Esophagus muscularis mucosa (tissue), 4 donors: ENCODE measurements around the gene INPP5A. TPM values are rescaled to one million over a fixed set of nuclear protein-coding genes. Genes with fewer than 3 reads are reported as not detected.

Experiments used
- DNase-seq: peaks from one replicate; pipeline ENCODE4 v3.0.0-alpha.2; 2017; ENCODE audit errors: extremely low spot score
- H3K27ac ChIP-seq, 4 donors: fragments of 200-600 bp; sonication (generic); replicated peaks in 1 of 4; 1 replicate in 3 of 4; 2 replicates in 1 of 4; pipeline ENCODE4 v1.5.1; 2016 to 2019; ENCODE audit warnings: mild to moderate bottlenecking in 1 of 4
- H3K27me3 ChIP-seq, 4 donors: fragments of 200-600 bp; sonication (generic); one replicate each; pipeline versions ENCODE4 v1.5.1 to v1.6.0; 2016 to 2019
- H3K36me3 ChIP-seq, 4 donors: fragments of 200-600 bp; sonication (generic); one replicate each; pipeline ENCODE4 v1.5.1; 2016 to 2019
- H3K4me1 ChIP-seq, 4 donors: fragments of 200-600 bp; sonication (generic); one replicate each; pipeline ENCODE4 v1.5.1; 2016 to 2019
- H3K4me3 ChIP-seq, 4 donors: fragments of 200-600 bp; sonication (generic); 1 replicate in 2 of 4; 2 replicates in 2 of 4; pipeline ENCODE4 v1.5.1; 2016 to 2019; ENCODE audit warnings: mild to moderate bottlenecking in 4 of 4, moderate library complexity in 1 of 4
- H3K9me3 ChIP-seq, 4 donors: fragments of 200-600 bp; sonication (generic); 1 replicate in 3 of 4; 2 replicates in 1 of 4; pipeline ENCODE4 v1.5.1; 2016 to 2019
- EP300 ChIP-seq: sonication (generic); formaldehyde crosslinking; IDR thresholded peaks from one replicate; pipeline ENCODE4 v1.6.1; 2017; ENCODE audit warnings: antibody characterized with exemption
- POLR2A ChIP-seq: fragments of 450-650 bp; IDR thresholded peaks from one replicate; pipeline ENCODE4 v1.6.1; 2017; ENCODE audit warnings: antibody characterized with exemption, moderate library complexity, mild to moderate bottlenecking, low read depth
- POLR2AphosphoS5 ChIP-seq, 2 donors: sonication (generic); formaldehyde crosslinking; IDR thresholded peaks; one replicate each; pipeline ENCODE4 v1.6.1; 2017; ENCODE audit warnings: antibody characterized with exemption in 2 of 2
- WGBS: methylation state at CpG from one replicate; pipeline ENCODE4 v1.1.5; 2018; 5-methylcytosine and 5-hydroxymethylcytosine counted together
- intact Hi-C: fragments of 100-400 bp; cut with DNase I; formaldehyde crosslinking; loops from one replicate; pipeline ENCODE4 v1.15.1; 2023
- total RNA-seq, 4 donors: library from RNA; depleted of rRNA; stranded (reverse); fragments of >200 nt; gene quantifications; one replicate each; pipeline versions ENCODE4 v1.1.0 to v1.2.1, GENCODE V29; 2016
- TF ChIP-seq, protein P1 (sequence below), 3 experiments: fragments of 200-600 bp in 2 of 3; fragments of 450-650 bp in 1 of 3; sonication (generic) in 2 of 3; IDR thresholded peaks; one replicate each; pipeline ENCODE4 v1.5.1; 2017 to 2019; ENCODE audit warnings: antibody characterized with exemption in 3 of 3, mild to moderate bottlenecking in 2 of 3, moderate library complexity in 1 of 3

The INPP5A gene
- total RNA-seq, 4 donors from 2014 or later: 234 to 301 (median 245) TPM

DNA sequence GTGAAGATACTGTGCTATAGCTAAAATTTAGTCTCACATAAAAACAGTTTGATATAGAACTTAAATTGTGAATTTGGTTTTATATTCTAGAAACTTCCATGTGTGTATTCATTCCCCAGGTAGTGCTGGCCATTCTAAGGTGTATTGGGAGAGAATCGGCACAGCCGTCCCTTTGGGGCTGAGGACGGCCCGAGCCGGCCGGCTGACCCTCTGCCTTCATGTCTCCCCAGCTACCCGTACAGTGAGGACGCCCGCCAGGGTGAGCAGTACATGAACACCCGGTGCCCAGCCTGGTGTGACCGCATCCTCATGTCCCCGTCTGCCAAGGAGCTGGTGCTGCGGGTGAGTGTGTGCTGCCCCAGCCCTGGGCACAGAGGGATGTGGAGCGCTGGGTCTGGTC, 239.9 kb downstream of the INPP5A start:
- H3K9me3 ChIP-seq: no peaks in the 10 kb centered on the region
- H3K4me3 ChIP-seq: no peak overlapping the region
- H3K27ac ChIP-seq: no peak overlapping the region
- TF ChIP-seq, protein P1, sequence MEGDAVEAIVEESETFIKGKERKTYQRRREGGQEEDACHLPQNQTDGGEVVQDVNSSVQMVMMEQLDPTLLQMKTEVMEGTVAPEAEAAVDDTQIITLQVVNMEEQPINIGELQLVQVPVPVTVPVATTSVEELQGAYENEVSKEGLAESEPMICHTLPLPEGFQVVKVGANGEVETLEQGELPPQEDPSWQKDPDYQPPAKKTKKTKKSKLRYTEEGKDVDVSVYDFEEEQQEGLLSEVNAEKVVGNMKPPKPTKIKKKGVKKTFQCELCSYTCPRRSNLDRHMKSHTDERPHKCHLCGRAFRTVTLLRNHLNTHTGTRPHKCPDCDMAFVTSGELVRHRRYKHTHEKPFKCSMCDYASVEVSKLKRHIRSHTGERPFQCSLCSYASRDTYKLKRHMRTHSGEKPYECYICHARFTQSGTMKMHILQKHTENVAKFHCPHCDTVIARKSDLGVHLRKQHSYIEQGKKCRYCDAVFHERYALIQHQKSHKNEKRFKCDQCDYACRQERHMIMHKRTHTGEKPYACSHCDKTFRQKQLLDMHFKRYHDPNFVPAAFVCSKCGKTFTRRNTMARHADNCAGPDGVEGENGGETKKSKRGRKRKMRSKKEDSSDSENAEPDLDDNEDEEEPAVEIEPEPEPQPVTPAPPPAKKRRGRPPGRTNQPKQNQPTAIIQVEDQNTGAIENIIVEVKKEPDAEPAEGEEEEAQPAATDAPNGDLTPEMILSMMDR (IDR thresholded peaks at IDR 0.05): no peak
- TF ChIP-seq POLR2AphosphoS5 (IDR thresholded peaks at IDR 0.05) (no peak), EP300 (no peak), POLR2A (no peak)
- peaks cover 0 to 7% (median 5%) of the 10 kb centered on the region in 4 donors for H3K4me1 ChIP-seq
- no peak for DNase-seq
- peaks cover 43 to 91% (median 82%) of the 10 kb centered on the region in 4 donors for H3K36me3 ChIP-seq
- intact Hi-C loops: no loop called here
- peaks cover 0 to 4% (median 0%) of the 10 kb centered on the region in 4 donors for H3K27me3 ChIP-seq
- 95% methylated on average over 6 of the region's 14 CpGs for WGBS

DNA sequence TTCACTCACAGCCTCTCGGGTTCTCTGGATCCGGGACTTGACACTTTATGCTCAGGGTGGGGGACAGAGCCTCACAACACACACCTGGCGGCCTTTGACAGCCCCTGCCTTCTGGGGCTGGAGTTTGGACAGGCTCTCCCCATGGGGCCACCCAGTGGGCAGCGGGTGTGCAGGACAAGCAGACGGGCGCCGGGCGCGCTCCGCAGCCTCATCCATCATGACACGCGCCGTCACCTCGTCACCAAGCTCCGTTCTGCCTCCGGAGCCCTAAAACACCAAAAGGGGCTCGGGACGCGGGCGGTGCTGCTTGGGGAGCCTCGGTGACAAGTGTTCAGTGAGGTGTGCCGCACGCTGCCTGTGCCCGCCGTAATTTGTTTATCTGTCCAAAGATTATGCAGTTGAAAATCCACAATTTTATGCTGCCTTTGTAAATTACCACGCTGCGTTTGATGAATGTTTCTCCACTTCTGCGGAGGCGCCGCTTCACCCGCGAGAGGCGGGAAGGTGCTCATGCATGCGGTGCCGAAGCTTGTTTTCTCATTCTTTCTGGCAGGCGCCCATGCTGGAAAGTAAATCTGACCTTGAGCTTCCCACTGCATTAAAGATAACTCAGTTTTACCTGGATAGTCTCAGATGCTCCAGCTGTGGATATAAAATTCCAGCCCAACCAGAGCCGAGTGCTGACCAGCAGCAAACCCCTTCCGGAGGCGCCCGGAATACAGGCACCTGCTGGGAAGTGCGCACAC, 242.1 kb downstream of the INPP5A start:
- Histone ChIP-seq H3K9me3 (peaks cover 0 to 8% (median 4%) of the 10 kb centered on the region in 4 donors), H3K36me3 (peaks cover 40 to 89% (median 80%) of the 10 kb centered on the region in 4 donors), H3K27ac (no peak overlapping the region), H3K27me3 (peaks cover 0 to 20% (median 13%) of the 10 kb centered on the region in 4 donors), H3K4me3 (no peak overlapping the region), H3K4me1 (peaks cover 0 to 11% (median 7%) of the 10 kb centered on the region in 4 donors)
- no peak for DNase-seq
- TF ChIP-seq POLR2AphosphoS5 (IDR thresholded peaks at IDR 0.05) (no peak), POLR2A (no peak), EP300 (no peak)
- TF ChIP-seq, protein P1 (IDR thresholded peaks at IDR 0.05): no peak
- WGBS: 95% methylated on average over 39 of the region's 41 CpGs
- intact Hi-C loops: loop anchor here (10.0 kb wide), 1 partner anchor 125 kb away; no protein-coding TSS in a partner anchor

DNA sequence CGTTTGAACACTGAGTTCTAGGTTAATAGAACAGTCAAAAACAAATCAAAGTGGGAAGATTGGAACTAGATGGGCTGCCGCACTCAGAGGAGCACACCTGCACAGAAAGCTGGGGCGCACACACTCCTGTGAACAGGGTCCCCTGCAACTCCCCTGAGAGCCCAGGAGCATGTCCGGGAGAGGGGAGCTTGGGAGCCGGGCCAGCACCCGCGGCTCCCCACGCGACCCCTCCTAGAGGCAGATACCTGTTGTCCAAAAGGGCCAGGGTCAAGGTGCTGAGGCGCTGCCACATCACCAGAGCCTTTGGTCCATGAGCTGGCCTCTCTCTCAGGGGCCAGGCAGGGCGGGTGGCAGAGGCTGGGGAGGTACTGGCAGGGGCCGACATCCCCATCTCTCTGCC, 242.8 kb downstream of the INPP5A start:
- H3K9me3 ChIP-seq: peaks cover 0 to 8% (median 4%) of the 10 kb centered on the region in 4 donors
- peaks cover 40 to 87% (median 78%) of the 10 kb centered on the region in 4 donors for H3K36me3 ChIP-seq
- intact Hi-C loops: loop anchor here (10.0 kb wide), 1 partner anchor 126 kb away; no protein-coding TSS in a partner anchor
- DNase-seq: no peak
- H3K4me1 ChIP-seq: peaks cover 0 to 17% (median 13%) of the 10 kb centered on the region in 4 donors
- TF ChIP-seq EP300: no peak
- 92% methylated on average over 12 of the region's 12 CpGs for WGBS
- no peak overlapping the region for H3K27ac ChIP-seq
- peaks cover 0 to 26% (median 19%) of the 10 kb centered on the region in 4 donors for H3K27me3 ChIP-seq
- H3K4me3 ChIP-seq: no peak overlapping the region

DNA sequence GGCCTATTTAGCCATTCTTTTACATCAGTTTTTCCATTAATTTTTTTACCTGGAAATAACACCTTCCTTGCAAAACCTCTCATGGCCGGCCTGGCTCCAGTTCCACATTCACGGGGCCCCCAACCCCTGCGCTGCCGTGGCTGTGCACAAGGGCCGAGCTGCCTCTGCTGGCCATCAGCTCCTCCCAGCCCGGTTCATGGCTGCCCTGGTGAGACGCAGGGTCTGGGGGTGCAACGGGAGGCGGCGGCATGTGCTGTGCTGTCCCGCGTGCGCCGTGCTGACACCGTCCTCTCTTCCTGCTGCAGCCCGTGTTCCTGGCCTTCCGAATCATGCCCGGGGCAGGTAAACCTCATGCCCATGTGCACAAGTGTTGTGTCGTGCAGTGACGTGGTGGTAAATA, 244.0 kb downstream of the INPP5A start:
- TF ChIP-seq, protein P1 (IDR thresholded peaks at IDR 0.05): no peak
- no peak for TF ChIP-seq POLR2A
- TF ChIP-seq EP300: no peak
- no peak for TF ChIP-seq POLR2AphosphoS5 (IDR thresholded peaks at IDR 0.05)
- H3K36me3 ChIP-seq: peaks cover 40 to 75% (median 67%) of the 10 kb centered on the region in 4 donors
- intact Hi-C loops: loop anchor here (10.0 kb wide), 1 partner anchor 127 kb away; no protein-coding TSS in a partner anchor
- peaks cover 0 to 8% (median 4%) of the 10 kb centered on the region in 4 donors for H3K9me3 ChIP-seq
- no peak overlapping the region for H3K4me3 ChIP-seq
- H3K27me3 ChIP-seq: peaks cover 0 to 36% (median 25%) of the 10 kb centered on the region in 4 donors
- 93% methylated on average over 20 of the region's 20 CpGs for WGBS
- H3K27ac ChIP-seq: no peak overlapping the region
- no peak for DNase-seq
- peaks cover 4 to 28% (median 22%) of the 10 kb centered on the region in 4 donors for H3K4me1 ChIP-seq

DNA sequence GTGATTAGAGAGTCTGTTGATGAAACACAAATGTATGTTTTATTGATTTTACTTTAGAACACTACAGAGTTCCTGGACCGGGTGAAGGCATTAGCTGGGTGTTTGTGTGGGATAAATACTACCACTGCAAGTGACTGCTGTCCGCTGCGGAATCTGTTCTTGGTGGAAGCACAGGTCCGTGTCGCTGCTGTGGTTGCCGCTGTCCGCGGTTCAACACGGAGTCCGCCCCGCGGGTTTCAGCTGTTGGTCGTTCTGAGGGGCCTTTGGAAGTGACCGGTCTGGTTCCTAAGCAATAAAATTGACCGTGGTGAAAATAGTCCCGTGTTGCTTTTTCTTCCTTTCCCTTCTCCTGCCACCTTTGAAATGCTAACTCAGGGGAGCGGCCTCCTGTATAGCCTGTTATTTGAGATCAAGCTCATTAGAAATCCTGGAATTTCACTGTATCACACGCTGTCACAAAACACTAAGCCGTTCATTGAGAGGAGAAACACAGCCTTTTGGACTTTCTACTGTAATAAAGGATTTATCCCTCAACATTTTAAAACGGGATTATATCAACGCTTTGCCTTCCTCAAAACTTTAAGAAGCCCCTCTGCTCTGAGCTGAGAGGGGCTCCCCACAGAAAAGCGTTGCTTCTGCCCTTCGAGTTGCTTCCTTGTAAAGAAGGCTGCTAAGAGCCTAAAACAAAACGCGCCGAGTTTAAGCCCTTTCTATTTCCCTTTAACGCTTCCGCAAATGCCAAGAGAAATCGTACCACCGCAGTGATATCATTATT, 245.8 kb downstream of the INPP5A start:
- H3K36me3 ChIP-seq: peaks cover 40 to 57% (median 54%) of the 10 kb centered on the region in 4 donors
- intact Hi-C loops: loop anchor here (10.0 kb wide), 1 partner anchor 129 kb away; no protein-coding TSS in a partner anchor
- WGBS: 89% methylated on average over 30 of the region's 30 CpGs

More for the DNA sequence above, 245.8 kb downstream of the INPP5A start:
- H3K4me3 ChIP-seq: no peak overlapping the region
- peaks cover 0 to 54% (median 43%) of the 10 kb centered on the region in 4 donors for H3K27me3 ChIP-seq
- H3K4me1 ChIP-seq: peaks cover 21 to 45% (median 40%) of the 10 kb centered on the region in 4 donors
- no peak for TF ChIP-seq POLR2A
- peaks cover 0 to 8% (median 4%) of the 10 kb centered on the region in 4 donors for H3K9me3 ChIP-seq
- no peak for DNase-seq
- H3K27ac ChIP-seq: no peak overlapping the region
